ENCODE measurements around the gene MARCHF10.
A peak's percentile ranks its signal among the peaks of the same experiment; 100 is the strongest.

Gene MARCHF10

GRCh38 chr17:62796291-62796690, 11.8 kb downstream of the MARCHF10 start:
- TF ChIP-seq, protein P1, sequence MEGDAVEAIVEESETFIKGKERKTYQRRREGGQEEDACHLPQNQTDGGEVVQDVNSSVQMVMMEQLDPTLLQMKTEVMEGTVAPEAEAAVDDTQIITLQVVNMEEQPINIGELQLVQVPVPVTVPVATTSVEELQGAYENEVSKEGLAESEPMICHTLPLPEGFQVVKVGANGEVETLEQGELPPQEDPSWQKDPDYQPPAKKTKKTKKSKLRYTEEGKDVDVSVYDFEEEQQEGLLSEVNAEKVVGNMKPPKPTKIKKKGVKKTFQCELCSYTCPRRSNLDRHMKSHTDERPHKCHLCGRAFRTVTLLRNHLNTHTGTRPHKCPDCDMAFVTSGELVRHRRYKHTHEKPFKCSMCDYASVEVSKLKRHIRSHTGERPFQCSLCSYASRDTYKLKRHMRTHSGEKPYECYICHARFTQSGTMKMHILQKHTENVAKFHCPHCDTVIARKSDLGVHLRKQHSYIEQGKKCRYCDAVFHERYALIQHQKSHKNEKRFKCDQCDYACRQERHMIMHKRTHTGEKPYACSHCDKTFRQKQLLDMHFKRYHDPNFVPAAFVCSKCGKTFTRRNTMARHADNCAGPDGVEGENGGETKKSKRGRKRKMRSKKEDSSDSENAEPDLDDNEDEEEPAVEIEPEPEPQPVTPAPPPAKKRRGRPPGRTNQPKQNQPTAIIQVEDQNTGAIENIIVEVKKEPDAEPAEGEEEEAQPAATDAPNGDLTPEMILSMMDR (IDR thresholded peaks at IDR 0.05; ENCODE audit: low read depth, low read length, missing control alignments), result no peak
- DNase-seq (ENCODE audit: extremely low read depth, low read depth), result no peak
- H3K4me3 ChIP-seq (replicated peaks; ENCODE audit: low read depth, low read length), result no peak overlapping the region

DNA sequence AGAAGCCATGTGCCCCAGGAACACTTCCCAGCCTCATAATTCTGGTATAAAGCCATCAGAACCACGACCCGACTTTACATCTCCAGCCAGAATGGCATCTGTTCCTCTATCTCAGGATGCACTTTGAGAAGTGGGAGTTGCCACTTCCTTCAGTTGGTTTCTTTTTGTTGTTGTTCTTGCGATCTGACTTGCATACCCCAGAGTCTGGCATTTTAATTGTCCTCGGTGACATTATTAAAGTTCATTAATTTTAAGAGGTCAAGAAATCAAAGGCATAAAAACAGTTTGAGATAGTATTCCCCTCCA, 13.5 kb downstream of the MARCHF10 start:
- H3K4me3 ChIP-seq (replicated peaks; ENCODE audit: low read depth, low read length), result no peak overlapping the region
- DNase-seq (ENCODE audit: extremely low read depth, low read depth), result no peak
- TF ChIP-seq, protein P1 (IDR thresholded peaks at IDR 0.05; ENCODE audit: low read depth, low read length, missing control alignments), result no peak

GRCh38 chr17:62793919-62794665, 14.0 kb downstream of the MARCHF10 start:
- DNase-seq (ENCODE audit: extremely low read depth, low read depth), result no peak
- H3K4me3 ChIP-seq (replicated peaks; ENCODE audit: low read depth, low read length), result no peak overlapping the region
- TF ChIP-seq, protein P1 (IDR thresholded peaks at IDR 0.05; ENCODE audit: low read depth, low read length, missing control alignments), result no peak

GRCh38 chr17:62792447-62792800, 15.7 kb downstream of the MARCHF10 start:
- no peak overlapping the region for H3K4me3 ChIP-seq (replicated peaks; ENCODE audit: low read depth, low read length)

DNA sequence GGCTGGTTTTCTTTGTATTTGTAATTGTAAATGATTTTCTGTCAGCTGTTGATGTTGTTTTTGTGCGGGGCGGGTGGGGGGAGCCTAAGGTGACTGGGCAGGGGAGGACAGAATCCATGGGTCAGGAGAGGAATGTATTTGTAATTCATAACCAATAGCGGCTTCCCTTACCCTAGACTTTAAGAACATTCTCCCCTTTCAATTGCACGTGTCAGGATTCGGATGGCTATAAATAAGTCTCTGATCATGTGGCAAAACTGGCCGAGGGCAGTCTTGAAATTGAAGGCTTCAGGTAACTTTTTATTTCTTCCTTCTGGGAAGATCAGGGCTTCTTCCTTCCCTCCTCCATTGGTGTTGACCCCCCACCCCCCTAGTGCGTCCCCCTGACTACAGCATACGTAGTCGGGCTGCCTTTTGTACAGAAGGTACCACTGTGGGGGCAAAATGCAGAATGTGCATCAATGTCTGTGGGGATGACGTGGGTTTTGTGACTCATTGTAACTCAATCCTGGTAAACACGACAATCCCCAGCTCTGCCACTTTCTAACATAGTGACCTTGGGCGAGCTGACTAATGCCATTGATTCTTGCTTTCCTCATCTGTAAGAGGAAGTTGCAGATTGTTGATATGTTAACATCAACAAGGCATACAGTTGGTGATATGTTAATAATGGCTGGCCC, 16.2 kb downstream of the MARCHF10 start:
- TF ChIP-seq, protein P1 (IDR thresholded peaks at IDR 0.05; ENCODE audit: low read depth, low read length, missing control alignments), result no peak
- peak; percentile 69 for DNase-seq (ENCODE audit: extremely low read depth, low read depth)
- H3K4me3 ChIP-seq (replicated peaks; ENCODE audit: low read depth, low read length), result no peak overlapping the region

More at GRCh38 chr17:62792447-62792800, 15.7 kb downstream of the MARCHF10 start:
- no peak for DNase-seq (ENCODE audit: extremely low read depth, low read depth)
- TF ChIP-seq, protein P1 (IDR thresholded peaks at IDR 0.05; ENCODE audit: low read depth, low read length, missing control alignments), result no peak

- no peak overlapping the region; the same call in 1 of the 2 replicates for H3K4me3 ChIP-seq (replicated peaks; ENCODE audit: low read depth, low read length)
- TF ChIP-seq, protein P1 (IDR thresholded peaks at IDR 0.05; ENCODE audit: low read depth, low read length, missing control alignments), result no peak
- DNase-seq (ENCODE audit: extremely low read depth, low read depth), result peak; percentile 69
Observed at GRCh38 chr17:62791235-62791734, 16.8 kb downstream of the MARCHF10 start.

Measured in HFF-Myc (cell line).